Measurements from ENCODE around the gene PSMD14.

DNA sequence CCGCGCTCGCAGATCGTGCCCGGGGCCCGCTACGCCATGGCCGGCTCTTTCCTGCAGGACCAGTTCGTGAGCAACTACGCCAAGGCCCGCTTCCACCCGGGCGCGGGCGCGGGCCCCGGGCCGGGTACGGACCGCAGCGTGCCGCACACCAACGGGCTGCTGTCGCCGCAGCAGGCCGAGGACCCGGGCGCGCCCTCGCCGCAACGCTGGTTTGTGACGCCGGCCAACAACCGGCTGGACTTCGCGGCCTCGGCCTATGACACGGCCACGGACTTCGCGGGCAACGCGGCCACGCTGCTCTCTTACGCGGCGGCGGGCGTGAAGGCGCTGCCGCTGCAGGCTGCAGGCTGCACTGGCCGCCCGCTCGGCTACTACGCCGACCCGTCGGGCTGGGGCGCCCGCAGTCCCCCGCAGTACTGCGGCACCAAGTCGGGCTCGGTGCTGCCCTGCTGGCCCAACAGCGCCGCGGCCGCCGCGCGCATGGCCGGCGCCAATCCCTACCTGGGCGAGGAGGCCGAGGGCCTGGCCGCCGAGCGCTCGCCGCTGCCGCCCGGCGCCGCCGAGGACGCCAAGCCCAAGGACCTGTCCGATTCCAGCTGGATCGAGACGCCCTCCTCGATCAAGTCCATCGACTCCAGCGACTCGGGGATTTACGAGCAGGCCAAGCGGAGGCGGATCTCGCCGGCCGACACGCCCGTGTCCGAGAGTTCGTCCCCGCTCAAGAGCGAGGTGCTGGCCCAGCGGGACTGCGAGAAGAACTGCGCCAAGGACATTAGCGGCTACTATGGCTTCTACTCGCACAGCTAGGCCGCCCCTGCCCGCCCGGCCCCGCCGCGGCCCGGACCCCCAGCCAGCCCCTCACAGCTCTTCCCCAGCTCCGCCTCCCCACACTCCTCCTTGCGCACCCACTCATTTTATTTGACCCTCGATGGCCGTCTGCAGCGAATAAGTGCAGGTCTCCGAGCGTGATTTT lies 115.5 kb downstream of the PSMD14 start:
- TF ChIP-seq POLR2A (IDR thresholded peaks at IDR 0.05; ENCODE audit: insufficient read depth in 1 of 2, low read depth in 2 of 2, low read length in 2 of 2) (no peak), CTCF (CRISPR knock-in tag; IDR thresholded peaks at IDR 0.05) (no peak), POLR2AphosphoS5 (IDR thresholded peaks at IDR 0.05; ENCODE audit: low read depth, low read length) (no peak), EZH2 (conservative IDR thresholded peaks at IDR 0.05; ENCODE audit: low read depth, low read length) (no peak), TMF1 (CRISPR knock-in tag; IDR thresholded peaks at IDR 0.05; ENCODE audit: low read depth) (no peak), ZNF12 (CRISPR knock-in tag; IDR thresholded peaks at IDR 0.05) (no peak), YY1 (IDR thresholded peaks at IDR 0.05; ENCODE audit: insufficient read depth, insufficient replicate concordance, low read depth, low read length) (no peak), HCFC1 (IDR thresholded peaks at IDR 0.05; ENCODE audit: low read depth, low read length) (no peak), ZZZ3 (CRISPR knock-in tag; IDR thresholded peaks at IDR 0.05; ENCODE audit: borderline replicate concordance) (no peak), TBP (CRISPR knock-in tag; IDR thresholded peaks at IDR 0.05) (no peak), ZNF879 (CRISPR knock-in tag; IDR thresholded peaks at IDR 0.05) (no peak)

Measured in HepG2 (cell line).